Mammary epithelial cell (primary cell): ENCODE data around the gene ORAI3.

Source experiments
- CTCF ChIP-seq, 2 donors: IDR thresholded peaks in 1 of 2; conservative IDR thresholded peaks in 1 of 2; 2 replicates each; pipeline ENCODE4 v1.5.1; 2011 to 2012; ENCODE audit warnings: inconsistent platforms in 2 of 2, low read length in 2 of 2, mild to moderate bottlenecking in 2 of 2, control low read depth in 1 of 2, low read depth in 1 of 2; ENCODE audit not compliant: insufficient read depth in 1 of 2; ENCODE audit errors: extremely low read depth in 1 of 2
- EZH2 ChIP-seq: IDR thresholded peaks from 2 replicates; pipeline ENCODE4 v1.6.1; 2012; ENCODE audit warnings: low read length, inconsistent platforms, borderline replicate concordance

DNA sequence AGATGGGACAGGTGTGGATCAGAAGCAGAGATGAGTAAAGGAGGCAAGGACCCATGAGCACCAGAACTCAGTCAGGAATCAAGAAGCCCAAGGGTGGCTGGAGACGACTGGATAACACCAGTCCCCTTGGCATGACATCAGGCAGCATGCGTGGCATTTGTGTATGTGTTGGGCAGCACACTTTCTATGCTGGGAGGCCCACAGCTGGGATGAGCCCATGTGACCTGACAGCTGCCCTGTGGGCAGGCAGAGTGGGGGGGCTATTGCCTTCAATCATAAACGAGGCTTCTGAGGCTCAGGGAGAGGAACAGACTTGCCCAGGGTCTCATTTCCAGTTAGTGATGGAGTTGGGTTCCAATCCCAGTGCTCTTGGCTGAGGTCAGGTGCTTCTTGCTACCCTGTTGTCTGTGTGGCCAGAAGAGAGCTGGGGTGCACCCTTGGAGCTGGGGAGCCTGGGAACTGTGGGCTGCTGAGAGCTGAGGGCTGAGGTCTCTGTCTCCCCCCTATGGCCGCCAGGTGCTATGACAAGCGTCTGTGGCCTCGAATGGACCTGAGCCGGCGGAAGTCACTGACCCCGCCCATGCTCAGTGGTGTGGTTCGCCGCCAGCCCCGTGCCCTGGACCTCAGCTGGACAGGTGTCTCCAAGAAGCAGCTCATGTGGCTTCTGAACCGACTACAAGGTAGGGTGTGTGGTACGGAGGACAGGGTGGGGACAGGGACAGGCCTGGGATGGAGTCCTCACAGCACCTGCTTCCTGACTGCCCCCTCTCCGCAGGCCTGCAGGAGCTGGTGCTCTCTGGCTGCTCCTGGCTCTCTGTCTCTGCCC is 7.1 kb upstream of the ORAI3 start:
- peak; percentile 97 to 98 for TF ChIP-seq CTCF (conservative IDR thresholded peaks at IDR 0.05 in 1 of 2, IDR thresholded peaks at IDR 0.05 in 1 of 2; ENCODE audit: extremely low read depth in 1 of 2, insufficient read depth in 1 of 2, low read depth in 1 of 2, low read length in 2 of 2)
- TF ChIP-seq EZH2, result no peak
